Breast epithelium (tissue), 3 donors: ENCODE data around the gene GRIN1.

Experiments
- CTCF ChIP-seq, 3 donors: fragments of 450-650 bp; IDR thresholded peaks; one replicate each; pipeline ENCODE4 v1.5.1; 2016 to 2017; ENCODE audit warnings: antibody characterized with exemption in 3 of 3, mild to moderate bottlenecking in 3 of 3, moderate library complexity in 3 of 3
- POLR2A ChIP-seq: fragments of 450-650 bp; IDR thresholded peaks from one replicate; pipeline ENCODE4 v1.6.1; 2016; ENCODE audit warnings: antibody characterized with exemption, mild to moderate bottlenecking, moderate library complexity
- POLR2AphosphoS5 ChIP-seq, 3 donors: sonication (generic); formaldehyde crosslinking; IDR thresholded peaks; one replicate each; pipeline ENCODE4 v1.6.1; 2017; ENCODE audit warnings: antibody characterized with exemption in 3 of 3

- no peak for TF ChIP-seq CTCF (IDR thresholded peaks at IDR 0.05)
- no peak for TF ChIP-seq POLR2A
- no peak for TF ChIP-seq POLR2AphosphoS5 (IDR thresholded peaks at IDR 0.05)
These were observed 29.5 kb upstream of the GRIN1 start for GRCh38 chr9:137109250-137110146.
